GM21447 (cell line): Measurements from ENCODE around the gene ASB16.

ENCODE experiments used
- ATAC-seq: cut with Tn5 transposase; IDR thresholded peaks from one replicate; pipeline ENCODE4 v1.9.1; 2021; ENCODE audit not compliant: unreplicated experiment

ASB16 gene

DNA sequence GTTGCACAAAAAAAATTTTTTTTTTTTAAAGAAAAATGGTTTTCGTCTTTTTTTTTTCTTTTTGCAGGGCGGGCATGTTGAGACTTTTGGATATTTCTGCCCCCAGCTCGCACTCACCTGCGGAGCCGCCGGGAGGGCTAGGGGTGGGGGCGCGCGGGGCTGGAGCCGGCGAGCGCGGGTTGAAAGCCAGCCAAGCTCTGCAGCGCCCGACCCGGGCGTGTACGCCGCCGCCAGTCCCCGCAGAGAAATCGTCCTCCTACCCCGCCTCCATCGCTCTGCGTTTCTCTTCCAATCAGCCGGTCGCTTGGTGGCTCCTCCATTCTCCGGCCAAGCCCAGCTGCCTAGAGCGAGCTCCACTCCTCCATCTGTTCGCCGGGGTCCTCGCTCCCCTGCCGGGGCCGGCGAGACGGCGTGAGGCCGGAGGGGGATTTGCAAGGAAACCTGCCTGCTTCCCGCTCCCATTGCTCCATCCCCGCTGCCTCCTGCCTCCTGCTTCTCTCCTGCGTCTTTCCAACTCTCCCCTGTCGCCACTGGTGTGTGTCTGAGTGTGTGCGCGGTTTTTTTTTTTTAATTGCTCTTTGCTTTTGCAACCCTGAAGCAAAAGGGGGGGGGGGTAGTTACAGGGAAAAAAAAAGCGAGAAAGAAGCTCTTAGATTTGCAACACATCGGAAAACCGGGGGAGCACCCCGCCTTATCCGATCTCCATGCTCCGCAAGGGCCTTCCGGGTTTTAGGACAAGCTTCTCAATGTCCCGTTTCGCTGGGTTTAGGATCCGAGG is 50.8 kb downstream of the ASB16 start:
- no peak for ATAC-seq

DNA sequence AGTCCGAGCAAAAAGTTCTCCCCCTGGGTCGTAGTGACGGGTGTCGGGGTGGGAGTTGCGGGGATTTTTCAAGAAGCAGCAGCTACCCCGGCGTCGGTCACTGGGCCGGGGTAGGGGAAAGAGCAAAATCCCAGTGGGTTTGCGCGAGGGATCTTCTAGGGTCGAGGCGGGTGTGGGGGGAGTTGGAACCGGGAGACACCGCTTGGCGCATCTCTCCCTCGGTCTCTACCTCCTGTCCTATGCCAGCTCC is 51.3 kb downstream of the ASB16 start:
- no peak for ATAC-seq

DNA sequence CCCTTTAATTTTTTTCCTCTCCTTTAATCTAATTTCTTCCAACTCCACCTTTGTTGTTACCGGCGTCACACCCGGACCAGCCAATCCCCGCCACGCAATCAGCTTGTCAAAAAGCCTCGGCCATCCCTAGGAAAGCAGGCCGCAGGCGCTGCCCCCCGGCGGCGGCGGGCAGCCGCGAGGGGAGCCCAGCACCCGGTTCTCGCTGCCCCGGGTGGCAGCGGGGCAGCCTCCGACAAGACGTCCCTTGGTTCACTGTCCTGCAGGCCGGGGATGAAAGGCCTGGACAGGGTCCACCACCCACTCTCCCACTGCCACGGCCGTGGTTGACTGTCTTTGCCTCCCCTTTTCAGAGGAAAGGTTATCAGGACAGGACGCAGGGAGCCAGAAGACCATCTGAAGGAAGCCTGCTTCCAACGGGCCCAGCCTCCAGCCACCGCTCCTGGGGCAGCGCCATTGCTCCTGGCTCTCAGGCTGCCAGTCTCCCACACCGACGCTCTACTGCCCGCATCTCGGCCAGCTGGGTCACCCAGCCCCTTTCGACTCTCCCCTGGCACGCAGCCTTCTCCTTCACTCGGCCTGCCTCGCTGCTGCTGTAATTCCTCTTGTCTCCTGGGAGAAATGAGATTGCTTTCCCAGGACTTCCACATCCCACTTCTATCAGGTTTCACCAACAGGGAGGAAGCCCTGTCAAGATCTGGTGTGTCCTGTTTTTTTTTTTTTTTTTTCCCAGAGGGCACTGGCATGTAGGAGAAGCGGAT is 51.8 kb downstream of the ASB16 start:
- ATAC-seq, result no peak

DNA sequence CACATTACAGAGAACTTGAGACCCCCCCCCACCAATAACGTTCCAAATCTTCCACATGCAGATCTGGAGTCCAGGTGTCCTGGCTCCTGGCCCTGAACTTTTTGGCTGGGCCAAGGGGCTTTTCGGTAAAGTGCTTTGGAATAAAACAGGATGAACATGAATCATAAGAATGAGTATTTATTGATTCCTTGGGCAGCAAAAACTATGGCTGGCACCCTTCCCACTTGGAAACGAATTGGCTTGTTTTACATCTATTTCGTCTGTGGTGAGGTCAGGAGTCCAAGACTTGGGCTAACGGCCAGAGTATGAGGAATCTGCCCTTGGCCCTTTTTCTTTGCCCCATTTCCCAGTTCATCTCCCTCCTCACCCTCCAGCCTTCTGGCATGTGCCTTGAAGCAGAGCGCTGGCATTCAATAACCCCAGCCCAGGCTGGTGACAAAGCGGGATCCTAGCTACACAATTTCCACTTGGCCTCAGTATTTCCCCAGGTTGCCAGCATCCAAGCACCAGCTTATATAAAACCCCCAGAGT is 53.1 kb downstream of the ASB16 start:
- ATAC-seq, result no peak
